Measurements from ENCODE around the gene SMAP1. TPM values are rescaled to one million over a fixed set of nuclear protein-coding genes. Genes with fewer than 3 reads are reported as not detected.
"Not testable (repeated sequence)": the region's sequence is repeated elsewhere in the genome, so short reads cannot be mapped to it uniquely, and the experiment has no call there.

The SMAP1 gene
- total RNA-seq, 2 experiments from 2014 or later, result 24.3 to 25.0 TPM

DNA sequence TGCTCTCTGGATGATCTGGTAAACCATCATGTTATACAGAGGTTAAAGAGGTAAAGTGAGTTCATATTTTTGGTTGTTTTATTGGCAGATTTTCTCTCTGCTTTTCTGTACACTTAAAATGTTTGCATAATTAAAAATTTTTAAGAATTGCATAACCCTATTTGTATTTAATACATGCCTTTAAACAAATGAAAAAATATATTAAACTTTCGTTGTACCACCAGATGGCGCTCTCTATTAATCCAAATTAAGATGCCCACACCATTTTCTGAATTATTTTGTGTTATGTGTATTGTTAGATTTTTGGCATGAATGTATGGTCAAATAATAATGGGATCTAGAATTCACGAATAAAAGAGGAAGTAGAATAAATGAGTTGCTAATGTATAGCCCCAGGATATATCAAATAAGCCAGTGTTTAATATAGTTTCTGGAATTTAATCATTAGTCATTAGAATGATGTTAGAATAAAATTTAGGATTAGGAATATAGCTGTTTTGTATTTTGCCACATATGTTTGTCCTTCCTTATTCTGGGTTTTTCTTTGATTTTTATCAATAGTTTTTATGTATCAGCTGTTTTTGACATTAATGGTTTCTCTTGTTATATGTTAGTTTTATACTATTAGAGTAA lies 38.9 kb downstream of the SMAP1 start:
- Mint-ChIP-seq H3K4me3 (no peak overlapping the region), H3K27ac (no peak overlapping the region), H3K4me1 (peaks cover 35% of the 10 kb centered on the region), H3K9me3 (no peaks in the 10 kb centered on the region), H3K36me3 (peaks cover 9% of the 10 kb centered on the region), H3K27me3 (no peaks in the 10 kb centered on the region)
- no peak for DNase-seq

DNA sequence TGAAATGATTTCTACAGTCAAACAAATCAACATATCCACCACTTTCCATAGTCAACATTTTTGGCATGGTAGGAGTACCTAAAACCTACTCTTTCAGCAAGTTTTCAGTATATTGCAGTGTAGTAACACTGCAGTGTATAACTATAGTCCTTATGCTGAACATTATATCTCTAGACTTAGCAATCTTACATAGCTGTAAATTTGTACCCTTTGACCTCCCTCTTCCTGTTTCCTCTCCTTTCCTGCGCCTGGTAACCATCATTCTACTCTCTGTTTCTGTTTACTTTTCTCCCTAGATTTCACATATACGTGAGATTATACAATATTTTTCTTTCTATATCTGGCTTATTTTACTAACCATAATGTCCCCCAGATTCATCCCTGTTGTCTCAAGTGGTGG lies 40.2 kb downstream of the SMAP1 start:
- no peak overlapping the region for H3K4me3 Mint-ChIP-seq

DNA sequence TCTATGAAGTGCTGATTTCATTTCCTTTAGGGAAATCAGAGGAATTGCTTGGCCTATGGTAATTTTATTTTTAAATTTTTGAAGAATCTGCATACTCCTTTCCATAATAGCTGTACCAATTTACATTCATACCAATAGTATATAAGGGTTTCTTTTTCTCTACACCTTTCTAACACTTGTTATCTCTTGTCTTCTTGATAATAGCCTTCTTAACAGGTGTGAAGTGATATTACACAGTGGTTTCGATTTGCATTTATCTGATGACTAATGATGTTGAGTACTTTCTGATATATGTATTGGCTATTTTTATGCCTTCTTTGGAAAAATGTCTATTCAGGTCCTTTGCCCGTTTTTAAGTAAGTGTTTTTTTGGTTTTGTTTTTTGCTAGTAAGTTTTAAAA lies 40.8 kb downstream of the SMAP1 start:
- DNase-seq, result no peak
- H3K4me1 Mint-ChIP-seq, result peaks cover 43% of the 10 kb centered on the region
- H3K9me3 Mint-ChIP-seq, result peaks cover 5% of the 10 kb centered on the region
- H3K27ac Mint-ChIP-seq, result no peak overlapping the region
- no peak overlapping the region for H3K4me3 Mint-ChIP-seq
- H3K27me3 Mint-ChIP-seq, result no peaks in the 10 kb centered on the region
- no peaks in the 10 kb centered on the region for H3K36me3 Mint-ChIP-seq

More for the DNA sequence above, 40.2 kb downstream of the SMAP1 start:
- no peak overlapping the region for H3K27ac Mint-ChIP-seq
- no peak for DNase-seq
- no peaks in the 10 kb centered on the region for H3K9me3 Mint-ChIP-seq
- no peaks in the 10 kb centered on the region for H3K27me3 Mint-ChIP-seq
- no peaks in the 10 kb centered on the region for H3K36me3 Mint-ChIP-seq
- H3K4me1 Mint-ChIP-seq, result peaks cover 39% of the 10 kb centered on the region

DNA sequence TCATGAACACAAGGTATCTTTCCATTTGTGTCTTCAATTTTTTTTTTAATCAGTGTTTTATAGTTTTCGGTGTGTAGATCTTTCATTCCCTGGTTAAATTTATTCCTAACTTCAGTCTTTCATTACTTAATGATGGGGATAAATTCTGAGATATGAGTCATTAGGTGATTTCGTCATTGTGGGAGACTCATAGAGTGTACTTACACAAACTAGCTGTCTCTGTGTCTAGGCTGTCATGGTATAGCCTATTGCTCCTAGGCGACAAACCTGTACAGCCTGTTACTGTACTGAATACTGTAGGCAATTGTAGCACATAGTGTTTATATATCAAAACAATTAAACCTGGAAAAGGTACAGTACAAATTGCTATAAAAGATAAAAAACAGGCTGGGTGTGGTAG lies 42.1 kb downstream of the SMAP1 start:
- peaks cover 40% of the 10 kb centered on the region for H3K4me1 Mint-ChIP-seq
- H3K9me3 Mint-ChIP-seq, result peaks cover 15% of the 10 kb centered on the region
- no peak overlapping the region for H3K4me3 Mint-ChIP-seq

DNA sequence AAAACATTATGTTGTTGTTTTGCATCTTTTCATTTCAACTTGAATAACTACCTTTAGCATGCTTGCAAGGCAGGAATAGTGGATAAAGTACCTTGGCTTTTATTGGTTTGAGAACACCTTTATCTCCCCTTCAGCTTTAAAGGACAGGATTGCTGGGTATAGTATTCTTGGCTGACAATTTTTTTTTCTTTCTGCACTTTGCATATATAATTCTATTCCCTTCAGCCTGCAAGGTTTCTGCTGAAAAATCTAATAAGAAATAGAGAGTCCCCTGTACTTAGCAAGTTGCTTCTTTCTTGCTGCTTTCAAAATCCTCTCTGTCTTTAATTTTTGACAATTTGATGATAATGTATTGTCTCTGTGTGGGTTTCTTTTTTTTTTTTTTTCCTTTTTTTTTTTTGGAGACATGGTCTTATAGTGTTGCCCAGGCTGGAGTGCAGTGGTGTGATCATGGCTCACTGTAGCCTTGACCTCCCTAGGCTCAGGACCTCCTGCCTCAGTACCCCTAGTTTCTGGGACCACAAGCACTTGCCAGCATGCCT lies 47.1 kb downstream of the SMAP1 start:
- no peak overlapping the region for H3K4me3 Mint-ChIP-seq
- peaks cover 32% of the 10 kb centered on the region for H3K4me1 Mint-ChIP-seq
- DNase-seq, result no peak
- H3K27me3 Mint-ChIP-seq, result no peaks in the 10 kb centered on the region
- no peak overlapping the region for H3K27ac Mint-ChIP-seq
- H3K36me3 Mint-ChIP-seq, result peaks cover 36% of the 10 kb centered on the region
- peaks cover 20% of the 10 kb centered on the region for H3K9me3 Mint-ChIP-seq

More for the DNA sequence above, 42.1 kb downstream of the SMAP1 start:
- DNase-seq, result no peak
- Mint-ChIP-seq H3K27ac (no peak overlapping the region), H3K27me3 (no peaks in the 10 kb centered on the region), H3K36me3 (peaks cover 9% of the 10 kb centered on the region)

DNA sequence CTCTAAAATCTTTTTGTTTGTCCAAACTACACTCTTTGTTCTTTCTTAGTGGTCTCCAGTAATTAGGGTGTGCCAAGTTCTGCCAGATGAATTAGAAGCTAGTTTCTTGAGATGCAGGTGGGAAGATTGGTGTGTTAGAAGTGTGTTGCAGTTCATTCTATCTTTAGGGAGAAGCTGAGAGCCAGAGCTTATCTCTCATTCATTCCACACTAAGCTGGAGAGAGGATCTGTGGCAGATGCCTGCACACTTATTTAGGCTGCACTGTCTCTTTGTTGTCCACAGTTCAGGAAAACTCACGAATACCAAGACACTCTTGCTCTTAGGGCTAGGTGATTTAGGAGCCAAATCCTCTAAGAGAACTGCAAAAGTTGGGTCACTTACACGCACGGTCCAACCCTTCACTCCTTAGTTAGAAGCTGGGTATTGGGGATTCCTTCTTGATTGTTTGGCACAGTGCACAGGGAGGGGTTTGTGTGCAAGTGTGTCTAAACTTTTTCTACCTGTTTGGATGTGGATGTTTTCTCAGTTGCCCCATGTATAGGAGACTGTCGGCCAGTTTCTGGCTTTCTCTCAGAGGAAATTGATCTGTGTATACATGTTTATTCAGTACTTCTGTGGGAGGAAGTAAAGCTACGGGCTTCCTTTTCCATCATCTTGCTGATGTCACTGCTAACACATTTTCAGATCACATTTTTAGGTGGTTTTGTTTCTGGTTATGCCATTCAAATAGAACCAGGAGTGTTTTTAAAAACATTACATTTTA lies 49.5 kb downstream of the SMAP1 start:
- no peak for DNase-seq

DNA sequence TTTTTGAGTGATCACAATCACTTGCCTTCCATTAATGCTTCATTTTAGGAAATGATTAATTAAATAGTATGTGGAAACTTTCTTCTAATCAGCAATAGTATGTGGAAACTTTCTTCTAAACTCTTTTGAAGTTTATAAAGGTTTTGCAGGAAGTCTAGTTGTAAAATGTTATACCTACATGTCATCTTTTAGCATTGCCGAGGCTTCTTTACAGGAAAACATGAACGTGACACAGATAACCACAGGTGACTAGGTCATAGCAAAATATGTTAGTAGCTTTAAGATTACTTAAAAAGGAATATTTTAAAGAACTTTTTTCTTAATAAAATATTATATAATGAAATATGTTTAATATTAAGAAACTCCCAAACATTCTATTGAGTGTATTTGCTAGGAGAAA lies 56.8 kb downstream of the SMAP1 start:
- peak overlapping the region; percentile 66 for H3K27ac Mint-ChIP-seq
- H3K27me3 Mint-ChIP-seq, result no peaks in the 10 kb centered on the region
- peaks cover 15% of the 10 kb centered on the region for H3K36me3 Mint-ChIP-seq
- H3K4me3 Mint-ChIP-seq, result no peak overlapping the region
- no peak for DNase-seq
- no peaks in the 10 kb centered on the region for H3K9me3 Mint-ChIP-seq
- H3K4me1 Mint-ChIP-seq, result peaks cover 43% of the 10 kb centered on the region

More for the DNA sequence above, 49.5 kb downstream of the SMAP1 start:
- Mint-ChIP-seq H3K27ac (peak overlapping the region; percentile 52), H3K9me3 (peaks cover 20% of the 10 kb centered on the region), H3K4me1 (peaks cover 33% of the 10 kb centered on the region), H3K4me3 (no peak overlapping the region), H3K27me3 (no peaks in the 10 kb centered on the region), H3K36me3 (peaks cover 38% of the 10 kb centered on the region)

DNA sequence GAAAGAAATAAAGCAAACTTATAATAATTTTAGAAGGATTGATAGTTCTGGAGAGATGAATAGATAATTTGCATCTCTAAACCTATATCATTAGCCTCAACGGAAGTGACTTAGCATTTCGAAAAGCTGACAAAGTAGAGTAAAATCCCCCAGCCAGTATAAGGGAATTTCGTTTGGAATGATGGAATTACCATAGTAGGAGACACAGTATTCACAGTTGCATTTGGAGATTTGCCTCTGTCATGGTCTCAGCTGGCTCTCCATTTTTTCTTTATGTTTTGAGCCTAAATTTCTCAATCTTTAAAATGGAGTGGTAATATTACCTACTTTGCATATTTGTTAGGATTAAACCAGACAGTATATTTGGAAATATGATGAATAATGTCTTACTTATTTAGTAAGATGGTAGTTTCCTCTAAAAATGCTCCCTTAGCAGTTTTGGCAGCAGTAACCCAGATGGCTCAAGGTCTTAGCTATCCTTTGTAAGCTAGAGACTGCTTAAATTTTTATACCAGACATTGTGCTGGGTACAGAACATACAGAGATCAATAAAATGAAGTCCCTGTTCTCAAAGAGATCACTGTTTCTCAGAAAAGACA lies 58.2 kb downstream of the SMAP1 start:
- Mint-ChIP-seq H3K27ac (no peak overlapping the region), H3K4me3 (no peak overlapping the region), H3K4me1 (peaks cover 49% of the 10 kb centered on the region), H3K9me3 (no peaks in the 10 kb centered on the region), H3K27me3 (no peaks in the 10 kb centered on the region), H3K36me3 (peaks cover 14% of the 10 kb centered on the region)
- DNase-seq, result no peak

DNA sequence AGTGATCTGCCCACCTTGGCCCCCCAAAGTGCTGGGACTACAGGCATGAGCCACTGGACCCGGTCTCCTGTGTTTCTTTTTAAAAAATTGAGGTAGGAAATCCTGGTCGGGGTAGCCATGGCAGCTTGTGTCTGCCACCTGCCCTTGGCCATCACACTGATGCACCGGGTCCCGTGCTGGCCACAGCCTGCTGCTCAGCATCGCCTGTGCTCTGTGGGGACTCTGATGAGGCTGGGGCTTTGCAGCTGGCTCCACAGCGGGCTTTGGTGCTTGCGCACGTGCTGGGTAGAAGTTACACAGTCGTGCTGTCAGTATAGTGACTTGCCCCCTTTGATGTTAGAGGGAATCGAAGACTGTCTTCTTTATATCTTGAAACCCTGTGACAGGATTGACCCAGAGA lies 66.7 kb downstream of the SMAP1 start:
- no peak overlapping the region for H3K27ac Mint-ChIP-seq
- H3K36me3 Mint-ChIP-seq, result peaks cover 38% of the 10 kb centered on the region
- no peaks in the 10 kb centered on the region for H3K9me3 Mint-ChIP-seq
- no peak for DNase-seq
- no peaks in the 10 kb centered on the region for H3K27me3 Mint-ChIP-seq
- peaks cover 32% of the 10 kb centered on the region for H3K4me1 Mint-ChIP-seq
- no peak overlapping the region for H3K4me3 Mint-ChIP-seq

DNA sequence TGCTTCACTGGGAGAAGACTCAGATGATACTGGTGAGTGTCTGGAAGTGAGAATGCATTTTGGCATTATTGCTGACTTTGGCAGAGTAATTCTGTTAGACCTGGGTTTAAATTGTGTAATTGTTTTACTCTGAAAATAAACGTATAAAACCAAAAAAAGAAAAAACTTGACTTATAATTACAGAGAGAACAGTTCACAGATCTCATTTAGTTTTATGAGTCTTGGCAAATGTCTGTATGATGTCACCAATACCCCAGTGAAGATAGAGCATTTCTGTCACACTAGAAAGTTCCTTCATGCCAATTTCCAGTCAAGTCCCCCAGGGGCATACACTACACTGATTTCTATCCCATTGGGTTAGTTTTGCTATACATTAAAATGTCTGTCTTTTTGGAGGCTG lies 67.3 kb downstream of the SMAP1 start:
- Mint-ChIP-seq H3K27me3 (no peaks in the 10 kb centered on the region), H3K36me3 (peaks cover 39% of the 10 kb centered on the region), H3K9me3 (no peaks in the 10 kb centered on the region), H3K4me3 (no peak overlapping the region), H3K4me1 (peaks cover 26% of the 10 kb centered on the region), H3K27ac (no peak overlapping the region)
- no peak for DNase-seq

DNA sequence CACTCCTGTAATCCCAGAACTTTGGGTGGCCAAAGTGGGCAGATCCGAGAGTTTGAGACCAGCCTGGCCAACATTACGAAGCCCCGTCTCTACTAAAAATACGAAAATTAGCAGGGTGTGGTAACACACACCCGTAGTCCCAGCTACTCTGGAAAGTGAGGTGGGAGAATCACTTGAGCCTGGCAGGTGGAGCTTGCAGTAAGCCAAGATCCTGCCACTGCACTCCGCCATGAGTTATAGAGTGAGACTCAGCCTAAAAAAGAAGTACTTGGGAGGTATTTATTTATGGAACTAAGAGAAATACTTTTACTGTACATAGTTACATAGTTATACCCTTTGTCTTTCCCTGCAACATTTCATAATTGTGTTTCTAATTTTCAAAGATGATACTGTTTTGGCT lies 67.8 kb downstream of the SMAP1 start:
- no peak for DNase-seq
- Mint-ChIP-seq H3K9me3 (peaks cover 2% of the 10 kb centered on the region), H3K4me3 (no peak overlapping the region), H3K27ac (no peak overlapping the region), H3K4me1 (peaks cover 23% of the 10 kb centered on the region), H3K27me3 (no peaks in the 10 kb centered on the region), H3K36me3 (peaks cover 44% of the 10 kb centered on the region)

DNA sequence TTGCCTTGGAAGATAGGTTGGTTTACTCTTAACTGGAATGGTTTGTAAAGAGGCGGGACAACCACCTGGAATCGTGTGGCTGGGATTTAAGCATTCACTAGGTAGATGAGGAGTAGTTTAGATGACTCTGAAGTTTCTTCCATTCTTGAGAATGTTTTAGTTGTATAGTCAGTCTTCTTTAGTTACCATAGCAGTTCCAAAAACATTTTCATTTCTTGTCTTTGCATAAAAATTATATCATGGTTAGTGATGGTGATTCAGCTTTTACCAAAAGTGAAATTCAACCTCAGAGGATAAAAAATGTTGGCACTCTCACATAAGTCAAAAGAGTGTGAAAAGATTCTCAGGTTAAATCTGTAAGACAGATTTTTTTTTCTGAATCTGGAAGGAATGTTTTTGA lies 70.3 kb downstream of the SMAP1 start:
- no peak for DNase-seq
- H3K9me3 Mint-ChIP-seq, result peaks cover 15% of the 10 kb centered on the region
- H3K4me3 Mint-ChIP-seq, result no peak overlapping the region
- H3K4me1 Mint-ChIP-seq, result peaks cover 15% of the 10 kb centered on the region
- no peaks in the 10 kb centered on the region for H3K27me3 Mint-ChIP-seq
- peaks cover 64% of the 10 kb centered on the region for H3K36me3 Mint-ChIP-seq
- no peak overlapping the region for H3K27ac Mint-ChIP-seq

DNA sequence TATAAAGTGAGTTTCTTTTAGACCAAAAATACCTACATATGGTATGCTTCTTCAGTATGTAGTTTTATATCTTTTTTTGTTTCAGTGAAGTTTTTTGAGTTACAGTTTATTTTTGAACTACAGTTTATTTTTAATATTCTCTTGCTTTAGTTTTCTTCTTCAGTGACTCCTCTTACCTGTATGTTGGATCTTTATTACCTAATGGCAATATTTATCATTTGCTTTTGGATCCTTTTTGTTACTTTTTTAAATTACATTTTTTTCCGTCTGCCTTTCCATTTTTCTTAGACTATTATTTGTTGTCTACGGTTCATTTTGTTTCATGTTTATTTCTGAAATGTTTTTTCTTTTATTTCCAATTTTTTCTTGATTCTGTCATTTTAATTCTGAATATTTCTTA lies 71.9 kb downstream of the SMAP1 start:
- H3K4me1 Mint-ChIP-seq, result peaks cover 10% of the 10 kb centered on the region
- peaks cover 19% of the 10 kb centered on the region for H3K9me3 Mint-ChIP-seq
- DNase-seq, result no peak
- no peak overlapping the region for H3K4me3 Mint-ChIP-seq
- H3K36me3 Mint-ChIP-seq, result peaks cover 60% of the 10 kb centered on the region
- no peaks in the 10 kb centered on the region for H3K27me3 Mint-ChIP-seq
- H3K27ac Mint-ChIP-seq, result no peak overlapping the region

DNA sequence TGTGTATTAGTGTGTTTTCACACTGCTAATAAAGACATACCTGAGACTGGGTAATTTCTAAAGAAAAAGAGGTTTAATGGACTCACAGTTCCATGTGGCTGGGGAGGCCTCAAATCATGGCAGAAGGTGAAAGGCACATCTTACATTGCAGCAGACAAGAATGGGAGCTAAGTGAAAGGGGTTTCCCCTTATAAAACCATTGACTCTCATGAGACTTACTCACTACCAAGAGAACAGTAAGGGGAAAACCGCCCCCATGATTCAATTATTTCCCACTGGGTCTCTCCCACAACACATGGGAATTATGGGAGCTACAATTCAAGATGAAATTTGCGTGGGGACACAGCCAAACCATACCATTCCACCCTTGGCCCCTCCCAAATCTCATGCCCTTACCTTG lies 73.1 kb downstream of the SMAP1 start:
- H3K36me3 Mint-ChIP-seq, result peaks cover 63% of the 10 kb centered on the region
- H3K9me3 Mint-ChIP-seq, result peaks cover 22% of the 10 kb centered on the region
- H3K27me3 Mint-ChIP-seq, H3K27ac Mint-ChIP-seq, H3K4me1 Mint-ChIP-seq, DNase-seq, H3K4me3 Mint-ChIP-seq: not testable (repeated sequence)

DNA sequence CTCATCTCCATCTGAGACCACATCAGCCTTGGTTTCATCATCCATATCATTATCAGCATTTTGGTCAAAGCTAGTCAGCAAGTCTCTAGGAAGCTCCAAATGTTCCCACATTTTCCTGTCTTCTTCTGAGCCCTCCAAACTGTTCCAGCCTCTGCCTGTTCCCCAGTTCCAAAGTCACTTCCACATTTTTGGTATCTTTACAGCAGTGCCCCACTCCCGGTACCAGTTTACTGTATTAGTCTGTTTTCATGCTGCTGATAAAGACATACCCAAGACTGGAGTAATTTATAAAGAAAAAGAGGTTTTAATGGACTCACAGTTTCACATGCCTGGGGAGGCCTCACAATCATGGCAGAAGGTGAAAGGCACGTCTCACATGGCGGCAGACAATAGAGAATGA lies 74.8 kb downstream of the SMAP1 start:
- not testable (repeated sequence) for H3K4me3 Mint-ChIP-seq, H3K27me3 Mint-ChIP-seq, DNase-seq, H3K4me1 Mint-ChIP-seq, H3K27ac Mint-ChIP-seq
- Mint-ChIP-seq H3K36me3 (peaks cover 64% of the 10 kb centered on the region), H3K9me3 (peaks cover 22% of the 10 kb centered on the region)
